Measurements from ENCODE around the gene ROBO1.

Gene ROBO1

GRCh38 chr3:78963771-78964170, 804.0 kb downstream of the ROBO1 start:
- DNase-seq, result no peak

GRCh38 chr3:78957456-78957855, 810.3 kb downstream of the ROBO1 start:
- no peak for DNase-seq

- no peak for DNase-seq
Measured at GRCh38 chr3:78951342-78951945, 816.4 kb downstream of the ROBO1 start.

- no peak for DNase-seq
Measured at GRCh38 chr3:78941587-78941986, 826.2 kb downstream of the ROBO1 start.

- no peak for DNase-seq
Measured at GRCh38 chr3:78940626-78941025, 827.2 kb downstream of the ROBO1 start.

GRCh38 chr3:78940128-78940527, 827.7 kb downstream of the ROBO1 start:
- no peak for DNase-seq

- DNase-seq, result no peak
Measured at GRCh38 chr3:78937475-78937874, 830.3 kb downstream of the ROBO1 start.

- DNase-seq, result no peak
Measured at GRCh38 chr3:78927759-78928158, 840.0 kb downstream of the ROBO1 start.

GRCh38 chr3:78926523-78926922, 841.3 kb downstream of the ROBO1 start:
- DNase-seq, result no peak

- no peak for DNase-seq
Measured at GRCh38 chr3:78924711-78925110, 843.1 kb downstream of the ROBO1 start.

- no peak for DNase-seq
Measured at GRCh38 chr3:78919021-78919755, 848.6 kb downstream of the ROBO1 start.

GRCh38 chr3:78918361-78919020, 849.3 kb downstream of the ROBO1 start:
- no peak for DNase-seq

GRCh38 chr3:78917536-78917935, 850.3 kb downstream of the ROBO1 start:
- DNase-seq, result no peak

- DNase-seq, result no peak
Measured at GRCh38 chr3:78913711-78914110, 854.1 kb downstream of the ROBO1 start.

- DNase-seq, result no peak
Measured at GRCh38 chr3:78912687-78913086, 855.1 kb downstream of the ROBO1 start.

GRCh38 chr3:78912259-78912658, 855.5 kb downstream of the ROBO1 start:
- no peak for DNase-seq

- no peak for DNase-seq
Measured at GRCh38 chr3:78911394-78911793, 856.4 kb downstream of the ROBO1 start.

- no peak for DNase-seq
Measured at GRCh38 chr3:78908236-78908635, 859.6 kb downstream of the ROBO1 start.

GRCh38 chr3:78907367-78907766, 860.4 kb downstream of the ROBO1 start:
- no peak for DNase-seq

GRCh38 chr3:78906930-78907329, 860.9 kb downstream of the ROBO1 start:
- no peak for DNase-seq

- DNase-seq, result no peak
Measured at GRCh38 chr3:78906245-78906644, 861.6 kb downstream of the ROBO1 start.

GRCh38 chr3:78905700-78906099, 862.1 kb downstream of the ROBO1 start:
- no peak for DNase-seq

- DNase-seq, result no peak
Measured at GRCh38 chr3:78901544-78901943, 866.3 kb downstream of the ROBO1 start.

GRCh38 chr3:78900880-78901279, 866.9 kb downstream of the ROBO1 start:
- DNase-seq, result no peak

All from CD4-positive, alpha-beta T cell treated with Interleukin-12 subunit alpha and Interleukin-12 subunit beta, for 1 hour (primary cell).